ENCODE results near the gene CPNE4.

GRCh38 chr3:132034486-132035464, at the start of gene CPNE4:
- TF ChIP-seq CTCF (conservative IDR thresholded peaks at IDR 0.05) (peak; percentile 98), ZFX (IDR thresholded peaks at IDR 0.05) (no peak)
